ENCODE results near the gene FOXF2.

The FOXF2 gene

DNA sequence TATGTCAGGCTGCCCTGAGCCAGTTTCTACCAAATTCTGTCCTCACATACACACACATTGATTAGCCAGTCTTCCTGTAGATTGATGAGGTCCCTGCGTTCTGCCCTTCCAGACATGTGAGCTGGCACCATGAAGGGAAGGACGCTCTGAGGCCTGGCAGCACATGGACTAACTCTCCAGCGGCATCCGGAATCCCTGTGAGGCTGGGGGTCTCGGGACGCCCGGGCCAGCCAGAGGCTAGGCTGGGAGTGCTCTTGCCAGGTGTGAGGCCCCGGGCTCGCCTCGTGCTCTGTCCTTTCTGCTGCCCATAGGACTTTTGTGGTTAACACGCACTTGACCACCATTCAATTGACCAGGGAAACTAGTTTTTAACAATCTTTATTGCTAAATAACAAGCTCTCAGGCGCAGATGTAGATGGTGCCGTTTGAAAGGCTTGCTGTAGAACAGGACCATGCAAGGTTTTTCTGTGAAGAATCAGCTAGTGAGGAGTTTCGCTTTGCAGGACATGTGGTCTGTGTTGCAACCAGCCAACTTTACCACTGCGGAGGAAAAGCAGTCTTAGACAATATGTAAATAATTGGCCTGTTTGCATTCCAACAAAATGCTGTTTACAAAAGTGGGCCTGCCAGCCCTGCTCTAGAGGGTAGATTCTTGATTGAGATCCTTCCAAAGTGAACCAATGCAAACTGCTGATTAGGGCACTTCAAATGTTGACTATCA lies 29.3 kb downstream of the FOXF2 start:
- no peak for DNase-seq (ENCODE audit: extremely low spot score)
- TF ChIP-seq BHLHE40 (IDR thresholded peaks at IDR 0.05; ENCODE audit: borderline replicate concordance) (no peak), FOXM1 (IDR thresholded peaks at IDR 0.05; ENCODE audit: borderline replicate concordance) (no peak), TARDBP (IDR thresholded peaks at IDR 0.05) (no peak), ELF4 (IDR thresholded peaks at IDR 0.05) (no peak), L3MBTL2 (conservative IDR thresholded peaks at IDR 0.05) (no peak), CTBP1 (IDR thresholded peaks at IDR 0.05; ENCODE audit: borderline replicate concordance) (no peak), FOXK2 (IDR thresholded peaks at IDR 0.05) (no peak), LEF1 (IDR thresholded peaks at IDR 0.05; ENCODE audit: borderline replicate concordance) (no peak), ZNF384 (IDR thresholded peaks at IDR 0.05) (no peak), FOXA1 (IDR thresholded peaks at IDR 0.05) (no peak), HDGF (IDR thresholded peaks at IDR 0.05; ENCODE audit: borderline replicate concordance) (no peak), ARNT (IDR thresholded peaks at IDR 0.05) (no peak), NFRKB (IDR thresholded peaks at IDR 0.05) (no peak), SP1 (IDR thresholded peaks at IDR 0.05) (no peak), SUZ12 (IDR thresholded peaks at IDR 0.05) (no peak)
- TF ChIP-seq, protein P1, sequence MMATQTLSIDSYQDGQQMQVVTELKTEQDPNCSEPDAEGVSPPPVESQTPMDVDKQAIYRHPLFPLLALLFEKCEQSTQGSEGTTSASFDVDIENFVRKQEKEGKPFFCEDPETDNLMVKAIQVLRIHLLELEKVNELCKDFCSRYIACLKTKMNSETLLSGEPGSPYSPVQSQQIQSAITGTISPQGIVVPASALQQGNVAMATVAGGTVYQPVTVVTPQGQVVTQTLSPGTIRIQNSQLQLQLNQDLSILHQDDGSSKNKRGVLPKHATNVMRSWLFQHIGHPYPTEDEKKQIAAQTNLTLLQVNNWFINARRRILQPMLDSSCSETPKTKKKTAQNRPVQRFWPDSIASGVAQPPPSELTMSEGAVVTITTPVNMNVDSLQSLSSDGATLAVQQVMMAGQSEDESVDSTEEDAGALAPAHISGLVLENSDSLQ (IDR thresholded peaks at IDR 0.05): no peak
- ChIA-PET CTCF (no interaction called here), POLR2A (no interaction called here)

DNA sequence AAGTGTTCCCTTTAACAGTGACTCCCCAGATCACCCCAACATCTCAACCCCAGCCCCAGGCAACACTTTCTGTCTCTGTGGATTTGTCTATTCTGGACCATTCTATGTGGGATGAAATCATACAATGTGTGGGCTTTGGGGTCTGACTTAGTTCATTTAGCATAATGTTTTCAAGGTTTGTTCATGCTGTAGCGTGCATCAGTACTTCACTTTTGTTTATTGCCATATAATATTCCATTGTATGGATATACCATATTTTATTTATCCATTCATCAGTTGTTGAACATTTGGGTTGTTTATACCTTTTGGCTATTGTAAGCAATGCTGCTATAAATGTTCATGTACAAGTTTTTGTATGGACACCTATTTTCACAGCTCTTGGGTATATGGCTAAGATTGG lies 31.0 kb downstream of the FOXF2 start:
- DNase-seq (ENCODE audit: extremely low spot score): no peak
- ChIA-PET CTCF (no interaction called here), POLR2A (no interaction called here)
- no peak for TF ChIP-seq L3MBTL2 (conservative IDR thresholded peaks at IDR 0.05)
- no peak for TF ChIP-seq BHLHE40 (IDR thresholded peaks at IDR 0.05; ENCODE audit: borderline replicate concordance)
- no peak for TF ChIP-seq ZNF384 (IDR thresholded peaks at IDR 0.05)
- TF ChIP-seq ELF4 (IDR thresholded peaks at IDR 0.05): no peak

DNA sequence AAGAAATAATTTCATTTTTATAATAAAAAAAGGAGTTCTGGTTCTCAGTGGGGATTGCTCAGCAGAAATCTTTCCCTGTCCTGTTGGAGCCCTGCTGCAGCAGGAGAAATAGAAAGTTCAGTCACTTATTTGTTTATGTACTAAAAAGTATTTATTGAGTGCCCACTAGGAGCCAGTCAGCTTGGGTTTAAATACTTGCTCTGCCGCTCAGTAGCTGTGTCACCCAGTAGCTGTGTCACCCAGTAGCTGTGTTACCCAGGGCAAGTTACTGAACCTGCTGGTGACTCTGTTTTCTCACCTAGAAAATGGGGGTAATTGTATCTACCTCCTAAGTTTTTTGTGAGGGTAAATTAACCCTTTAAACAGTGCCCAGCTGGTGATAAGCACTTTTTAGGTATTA lies 32.9 kb downstream of the FOXF2 start:
- TF ChIP-seq SP1 (IDR thresholded peaks at IDR 0.05) (no peak), HDGF (IDR thresholded peaks at IDR 0.05; ENCODE audit: borderline replicate concordance) (no peak), ELF4 (IDR thresholded peaks at IDR 0.05) (no peak), LEF1 (IDR thresholded peaks at IDR 0.05; ENCODE audit: borderline replicate concordance) (no peak), SUZ12 (IDR thresholded peaks at IDR 0.05) (no peak), CTBP1 (IDR thresholded peaks at IDR 0.05; ENCODE audit: borderline replicate concordance) (no peak), FOXA1 (IDR thresholded peaks at IDR 0.05) (no peak), ARNT (IDR thresholded peaks at IDR 0.05) (no peak), ZNF384 (IDR thresholded peaks at IDR 0.05) (no peak)
- TF ChIP-seq, protein P1 (IDR thresholded peaks at IDR 0.05): no peak
- CTCF ChIA-PET: interaction anchor here (0.6 kb wide), 1 partner anchor 588 kb away, joined by 4 read pairs; no protein-coding TSS in a partner anchor
- POLR2A ChIA-PET: interaction anchor here (1.2 to 1.4 kb wide), 2 partner anchors 11 to 31 kb away, joined by 3 read pairs; no protein-coding TSS in a partner anchor
- no peak for DNase-seq (ENCODE audit: extremely low spot score)

DNA sequence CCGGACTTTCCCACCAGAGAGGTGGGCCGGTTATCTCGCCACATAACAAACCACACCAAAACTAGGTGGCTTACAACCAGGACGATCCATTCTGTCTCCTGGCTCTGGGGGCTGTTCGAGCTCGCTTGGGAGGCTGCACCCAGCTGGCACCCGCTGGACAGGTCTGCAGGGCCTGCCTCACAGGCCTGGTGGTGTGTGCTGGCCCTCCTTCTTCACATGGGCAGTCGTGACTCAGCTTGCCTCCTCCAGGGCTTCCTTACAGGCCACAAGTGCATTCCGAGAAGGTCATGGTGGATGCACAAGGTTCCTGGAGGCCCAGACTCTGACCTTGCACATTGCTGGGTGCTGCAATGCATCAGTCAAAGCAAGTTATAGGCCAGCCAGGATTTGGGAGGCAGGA lies 34.2 kb downstream of the FOXF2 start:
- TF ChIP-seq SUZ12 (IDR thresholded peaks at IDR 0.05) (no peak), BHLHE40 (IDR thresholded peaks at IDR 0.05; ENCODE audit: borderline replicate concordance) (no peak), FOXK2 (IDR thresholded peaks at IDR 0.05) (no peak), SP1 (IDR thresholded peaks at IDR 0.05) (no peak), FOXA1 (IDR thresholded peaks at IDR 0.05) (no peak), L3MBTL2 (conservative IDR thresholded peaks at IDR 0.05) (no peak), ARNT (IDR thresholded peaks at IDR 0.05) (no peak), HDGF (IDR thresholded peaks at IDR 0.05; ENCODE audit: borderline replicate concordance) (no peak), FOXM1 (IDR thresholded peaks at IDR 0.05; ENCODE audit: borderline replicate concordance) (no peak), NFRKB (IDR thresholded peaks at IDR 0.05) (no peak), TARDBP (IDR thresholded peaks at IDR 0.05) (no peak), CTBP1 (IDR thresholded peaks at IDR 0.05; ENCODE audit: borderline replicate concordance) (no peak), ELF4 (IDR thresholded peaks at IDR 0.05) (no peak), ZNF384 (IDR thresholded peaks at IDR 0.05) (no peak), LEF1 (IDR thresholded peaks at IDR 0.05; ENCODE audit: borderline replicate concordance) (no peak)
- TF ChIP-seq, protein P1 (IDR thresholded peaks at IDR 0.05): no peak
- ChIA-PET CTCF (interaction anchor here (1.3 to 1.7 kb wide), 4 partner anchors 11 to 511 kb away, joined by 3 to 7 read pairs (median 5); no protein-coding TSS in a partner anchor), POLR2A (interaction anchor here (1.4 kb wide), 1 partner anchor 32 kb away, joined by 3 read pairs; no protein-coding TSS in a partner anchor)
- DNase-seq (ENCODE audit: extremely low spot score): no peak

DNA sequence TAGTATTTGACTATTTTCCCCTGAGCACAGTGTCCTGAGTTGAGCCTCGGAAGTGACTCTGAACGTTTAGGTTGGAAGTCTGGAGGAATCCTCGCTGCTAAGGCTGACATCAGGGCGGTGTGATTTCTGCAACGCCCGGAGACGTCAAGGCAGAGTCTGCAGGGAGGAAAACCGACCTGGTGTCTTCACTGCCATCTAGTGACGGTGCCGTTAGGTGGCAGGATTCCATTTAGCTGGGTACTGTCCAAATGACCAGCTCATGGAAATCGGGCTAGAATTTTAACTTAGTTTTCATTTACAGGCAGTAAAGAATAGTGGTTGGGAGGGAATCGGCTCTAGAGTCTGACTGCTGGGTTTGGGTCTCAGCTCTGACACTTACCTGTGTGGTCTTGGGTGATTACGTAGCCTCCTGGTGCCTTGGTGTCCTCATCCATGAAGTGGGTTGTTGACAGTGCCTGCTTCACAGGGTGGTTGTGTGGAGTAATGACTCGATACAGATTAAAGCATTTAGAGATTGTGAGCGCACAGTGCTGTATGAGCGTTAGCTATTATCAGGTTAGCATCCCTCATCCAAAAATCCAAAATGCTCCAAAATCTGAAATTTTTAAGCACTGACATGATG lies 35.0 kb downstream of the FOXF2 start:
- POLR2A ChIA-PET: no interaction called here
- CTCF ChIA-PET: interaction anchor here (0.7 to 1.7 kb wide), 12 partner anchors 10 to 831 kb away, joined by 3 to 7 read pairs (median 3); no protein-coding TSS in a partner anchor
- DNase-seq (ENCODE audit: extremely low spot score): peak; percentile 81
- TF ChIP-seq SUZ12 (IDR thresholded peaks at IDR 0.05) (no peak), LEF1 (IDR thresholded peaks at IDR 0.05; ENCODE audit: borderline replicate concordance) (no peak), FOXK2 (IDR thresholded peaks at IDR 0.05) (no peak), ARNT (IDR thresholded peaks at IDR 0.05) (no peak)

DNA sequence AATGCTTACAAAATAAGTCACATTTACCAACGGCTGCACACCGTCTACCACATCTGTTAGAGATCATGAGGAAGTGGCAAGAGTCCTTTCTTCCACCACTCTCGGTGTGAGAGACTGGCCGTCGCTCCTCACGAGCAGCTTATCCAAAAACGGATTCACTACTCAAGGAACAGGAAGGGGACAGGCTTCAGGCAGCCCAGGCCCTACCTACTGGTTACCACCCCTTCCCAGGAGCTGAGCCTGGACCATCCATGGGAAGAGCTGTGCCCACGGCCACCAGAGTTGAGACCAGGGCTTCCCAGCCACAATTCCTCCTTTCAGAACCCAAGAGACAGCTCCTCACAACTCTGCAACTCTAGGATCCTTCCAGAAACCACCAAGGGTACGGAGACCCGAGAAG lies 37.0 kb downstream of the FOXF2 start:
- no peak for DNase-seq (ENCODE audit: extremely low spot score)
- ChIA-PET POLR2A (no interaction called here), CTCF (no interaction called here)
- TF ChIP-seq SUZ12 (IDR thresholded peaks at IDR 0.05) (no peak), FOXA1 (IDR thresholded peaks at IDR 0.05) (no peak), HDGF (IDR thresholded peaks at IDR 0.05; ENCODE audit: borderline replicate concordance) (no peak), FOXM1 (IDR thresholded peaks at IDR 0.05; ENCODE audit: borderline replicate concordance) (no peak), ARNT (IDR thresholded peaks at IDR 0.05) (no peak), BHLHE40 (IDR thresholded peaks at IDR 0.05; ENCODE audit: borderline replicate concordance) (no peak), ZNF384 (IDR thresholded peaks at IDR 0.05) (no peak), TARDBP (IDR thresholded peaks at IDR 0.05) (no peak), ELF4 (IDR thresholded peaks at IDR 0.05) (no peak), NFRKB (IDR thresholded peaks at IDR 0.05) (no peak), FOXK2 (IDR thresholded peaks at IDR 0.05) (no peak), LEF1 (IDR thresholded peaks at IDR 0.05; ENCODE audit: borderline replicate concordance) (no peak), CTBP1 (IDR thresholded peaks at IDR 0.05; ENCODE audit: borderline replicate concordance) (no peak)
- TF ChIP-seq, protein P1 (IDR thresholded peaks at IDR 0.05): no peak
